BE2C (cell line): ENCODE results near the gene PPP1R3E.
"Not testable (repeated sequence)": the region's sequence is repeated elsewhere in the genome, so short reads cannot be mapped to it uniquely, and the experiment has no call there.

Source experiments
- DNase-seq: peaks from one replicate; pipeline ENCODE4 v3.0.0-alpha.2; 2020
- H3K27me3 ChIP-seq: fragments of 250-450 bp; sonication (Bioruptor Pico); 2 replicates; pipeline ENCODE4 v1.5.1; 2020; ENCODE audit warnings: mild to moderate bottlenecking
- H3K36me3 ChIP-seq: fragments of 250-450 bp; sonication (Bioruptor Pico); 2 replicates; pipeline ENCODE4 v1.5.1; 2020; ENCODE audit warnings: mild to moderate bottlenecking
- H3K4me1 ChIP-seq: fragments of 250-450 bp; sonication (Bioruptor Pico); 2 replicates; pipeline ENCODE4 v1.5.1; 2020
- H3K4me3 ChIP-seq: 2 replicates; pipeline ENCODE4 v1.5.1; 2011; ENCODE audit warnings: low read depth, low read length
- H3K9me3 ChIP-seq: fragments of 250-450 bp; sonication (Bioruptor Pico); 2 replicates; pipeline ENCODE4 v1.5.1; 2020
- CTCF ChIP-seq: IDR thresholded peaks from 2 replicates; pipeline ENCODE4 v1.5.1; 2012; ENCODE audit warnings: mild to moderate bottlenecking, low read depth, low read length

PPP1R3E gene

GRCh38 chr14:23277189-23277588 lies 25.5 kb downstream of the PPP1R3E start:
- H3K27me3 ChIP-seq: peaks cover 14% of the 10 kb centered on the region
- no peak for DNase-seq
- TF ChIP-seq CTCF: no peak
- no peaks in the 10 kb centered on the region; the same call in 1 of the 2 replicates for H3K4me1 ChIP-seq
- H3K36me3 ChIP-seq: no peaks in the 10 kb centered on the region
- H3K4me3 ChIP-seq: no peak overlapping the region
- H3K9me3 ChIP-seq: no peaks in the 10 kb centered on the region

DNA sequence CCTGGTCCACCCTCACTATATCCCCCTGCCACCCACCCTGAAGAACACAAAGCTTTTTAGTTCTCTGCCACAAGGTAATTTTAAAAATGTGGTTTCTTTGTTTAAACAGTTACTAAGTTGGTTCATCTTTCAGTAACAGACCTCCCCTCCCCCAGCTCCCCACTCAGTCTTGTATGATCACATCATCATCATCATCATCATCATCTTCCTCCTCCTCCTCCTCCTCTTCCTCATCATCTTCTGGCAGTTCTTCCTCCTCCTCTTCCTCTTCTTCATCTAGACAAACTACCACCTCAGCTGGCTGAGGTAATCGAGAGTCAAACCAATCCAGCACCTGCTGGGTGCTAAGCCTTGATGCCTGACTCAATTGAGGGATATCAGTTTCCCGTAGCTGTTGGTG lies 27.2 kb downstream of the PPP1R3E start:
- Histone ChIP-seq H3K36me3 (no peaks in the 10 kb centered on the region), H3K4me1 (no peaks in the 10 kb centered on the region), H3K9me3 (no peaks in the 10 kb centered on the region), H3K27me3 (peaks cover 14% of the 10 kb centered on the region), H3K4me3 (no peak overlapping the region)
- TF ChIP-seq CTCF: no peak
- DNase-seq: no peak

DNA sequence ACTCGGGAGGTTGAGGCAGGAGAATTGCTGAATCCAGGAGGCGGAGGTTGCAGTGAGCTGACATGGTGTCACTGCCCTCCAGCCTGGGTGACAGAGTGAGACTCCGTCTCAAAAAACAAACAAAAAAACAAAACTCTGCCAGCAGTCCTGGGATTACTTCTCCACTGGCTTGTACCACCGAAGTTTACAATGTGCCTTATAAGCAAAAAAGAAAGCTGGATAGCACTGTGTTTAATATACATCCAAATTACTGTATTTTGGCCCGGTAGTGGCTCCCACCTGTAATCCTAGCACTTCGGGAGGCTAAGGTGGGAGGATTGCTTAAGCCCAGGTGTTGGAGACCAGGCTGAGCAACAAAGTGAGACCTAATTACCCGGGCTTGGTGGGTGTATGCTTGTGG lies 33.5 kb downstream of the PPP1R3E start:
- Histone ChIP-seq H3K27me3 (peaks cover 19% of the 10 kb centered on the region), H3K9me3 (no peaks in the 10 kb centered on the region), H3K36me3 (no peaks in the 10 kb centered on the region), H3K4me1 (peaks cover 7% of the 10 kb centered on the region; the same call in 1 of the 2 replicates), H3K4me3 (no peak overlapping the region)
- no peak for DNase-seq
- TF ChIP-seq CTCF: no peak

GRCh38 chr14:23260849-23261248 lies 41.8 kb downstream of the PPP1R3E start:
- DNase-seq, H3K36me3 ChIP-seq, H3K4me1 ChIP-seq, H3K4me3 ChIP-seq, H3K9me3 ChIP-seq: not testable (repeated sequence)
- H3K27me3 ChIP-seq: peaks cover 64% of the 10 kb centered on the region

- peaks cover 65% of the 10 kb centered on the region for H3K27me3 ChIP-seq
Measured at GRCh38 chr14:23259426-23259825, 43.2 kb downstream of the PPP1R3E start.

DNA sequence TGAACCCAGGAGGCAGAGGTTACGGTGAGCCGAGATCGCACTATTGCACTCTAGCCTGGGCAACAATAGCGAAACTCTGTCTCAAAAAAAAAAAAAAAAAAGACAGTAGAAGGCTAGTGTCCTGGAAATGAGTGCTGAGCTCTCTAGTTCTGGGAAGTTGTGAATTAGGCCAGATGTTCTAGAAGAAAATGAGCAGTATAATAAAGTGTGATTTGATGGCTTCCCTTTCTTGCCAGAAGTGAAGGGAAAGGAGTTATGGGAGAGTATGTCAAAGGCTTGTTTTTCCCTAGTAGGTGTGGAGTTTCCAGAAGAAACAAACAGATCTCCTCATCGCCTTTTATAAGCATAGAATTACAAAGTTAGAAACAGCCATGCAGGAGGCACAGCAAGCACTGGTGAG lies 44.4 kb downstream of the PPP1R3E start:
- H3K4me3 ChIP-seq: no peak overlapping the region
- no peaks in the 10 kb centered on the region for H3K4me1 ChIP-seq
- TF ChIP-seq CTCF: no peak
- DNase-seq: no peak
- H3K27me3 ChIP-seq: peaks cover 62% of the 10 kb centered on the region
- no peaks in the 10 kb centered on the region for H3K9me3 ChIP-seq
- H3K36me3 ChIP-seq: no peaks in the 10 kb centered on the region

More at GRCh38 chr14:23259426-23259825, 43.2 kb downstream of the PPP1R3E start:
- no peaks in the 10 kb centered on the region for H3K36me3 ChIP-seq
- no peaks in the 10 kb centered on the region for H3K9me3 ChIP-seq
- no peak for TF ChIP-seq CTCF
- H3K4me3 ChIP-seq: no peak overlapping the region
- H3K4me1 ChIP-seq: no peaks in the 10 kb centered on the region
- no peak for DNase-seq
